GM19023 (cell line): Measurements from ENCODE around the gene NUDT3.
A peak's percentile ranks its signal among the peaks of the same experiment; 100 is the strongest.
"Not testable (repeated sequence)": the region's sequence is repeated elsewhere in the genome, so short reads cannot be mapped to it uniquely, and the experiment has no call there.

ENCODE experiments used
- ATAC-seq: cut with Tn5 transposase; IDR thresholded peaks from one replicate; pipeline ENCODE4 v1.9.1; 2021; ENCODE audit warnings: mild to moderate bottlenecking, moderate library complexity; ENCODE audit not compliant: unreplicated experiment

Gene NUDT3

DNA sequence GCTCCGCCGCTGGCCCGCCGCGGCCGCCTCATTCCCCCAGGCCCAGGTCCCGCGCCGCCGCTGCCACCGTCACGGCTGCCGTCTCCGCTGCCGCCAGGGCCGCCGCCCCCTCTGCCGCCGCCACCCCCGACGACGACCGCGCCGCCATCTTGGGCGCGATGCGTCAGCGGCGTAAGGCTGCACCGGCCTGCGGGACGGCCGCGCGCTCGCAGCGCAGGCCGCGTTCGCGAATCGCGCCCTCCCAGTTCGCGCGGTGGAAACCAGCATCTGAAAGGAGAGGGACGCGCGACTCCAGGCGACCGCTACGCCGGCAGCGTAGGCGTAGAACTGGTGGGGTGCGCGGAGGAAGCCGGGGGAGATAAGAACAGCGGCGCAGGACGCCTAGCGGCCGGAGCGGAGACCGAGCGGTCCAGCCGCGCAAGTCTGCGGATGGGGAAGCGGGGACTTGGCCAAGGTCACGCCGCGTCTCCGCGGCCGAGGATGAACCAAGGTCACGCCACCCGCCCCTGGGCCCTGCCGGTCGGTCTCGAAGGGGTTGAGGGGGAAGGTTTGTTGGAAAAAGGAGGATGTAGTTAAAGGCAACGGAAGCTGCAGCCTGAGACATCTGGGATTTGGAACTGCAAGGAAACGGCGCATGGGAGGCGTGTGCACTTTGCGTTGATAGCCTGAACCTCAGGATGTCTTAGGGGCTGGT, at the start of gene NUDT3:
Gene NUDT3, minus strand, starts transcription at position 173 of the 694 bp plus-strand sequence. CDS start 307 bp downstream, outside the sequence.
- ATAC-seq, result peak; percentile 74

DNA sequence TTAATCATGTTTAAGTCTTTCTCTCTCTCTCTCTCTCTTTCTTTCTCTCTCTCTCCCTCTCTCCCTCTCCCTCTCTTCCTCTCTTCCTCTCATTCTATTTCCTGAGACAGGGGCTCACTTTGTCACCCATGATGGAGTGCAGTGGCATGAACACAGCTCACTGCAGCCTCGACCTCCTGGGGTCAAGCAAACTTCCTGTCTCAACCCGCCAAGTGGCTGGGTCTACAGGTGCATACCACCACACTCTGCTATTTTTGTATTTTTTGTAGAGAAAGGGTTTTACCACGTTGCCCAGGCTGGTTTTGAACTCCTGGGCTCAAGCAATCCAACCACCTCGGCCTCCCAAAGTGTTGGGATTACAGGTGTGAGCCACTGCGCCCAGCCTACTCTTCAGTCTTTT, 49.1 kb upstream of the NUDT3 start:
- ATAC-seq, result no peak

DNA sequence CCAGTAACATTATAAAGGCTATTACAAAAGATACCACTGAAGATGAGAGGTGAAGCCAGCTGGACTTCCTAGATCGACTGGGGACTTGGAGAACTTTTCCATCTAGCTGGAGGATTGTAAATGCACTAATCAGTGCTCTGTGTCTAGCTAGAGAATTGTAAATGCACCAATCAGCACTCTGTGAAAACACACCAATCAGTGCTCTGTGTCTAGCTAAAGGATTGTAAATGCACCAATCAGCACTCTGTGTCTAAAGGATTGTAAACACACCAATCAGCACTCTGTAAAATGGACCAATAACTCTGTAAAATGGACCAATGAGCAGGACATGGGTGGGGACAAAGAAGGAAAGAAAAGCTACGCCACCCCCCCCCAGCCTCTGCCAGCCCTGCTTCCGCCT, 47.0 kb upstream of the NUDT3 start:
- ATAC-seq, result no peak

DNA sequence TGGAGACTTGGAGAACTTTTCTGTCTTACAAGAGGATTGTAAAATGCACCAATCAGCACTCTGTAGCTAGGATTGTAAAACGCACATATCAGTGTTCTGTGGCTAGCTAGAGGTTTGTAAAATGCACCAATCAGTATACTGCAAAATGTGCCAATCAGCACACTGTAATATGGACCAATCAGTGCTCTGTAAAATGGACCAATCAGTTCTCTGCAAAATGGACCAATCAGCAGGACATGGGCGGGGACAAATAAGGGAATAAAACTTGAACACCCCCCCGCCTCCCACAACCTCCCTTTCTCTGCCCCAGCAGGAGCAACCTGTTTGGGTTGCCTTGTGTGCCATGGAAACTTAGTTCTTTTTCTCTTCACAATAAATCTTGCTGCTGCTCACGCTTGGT, 46.2 kb upstream of the NUDT3 start:
- no peak for ATAC-seq

DNA sequence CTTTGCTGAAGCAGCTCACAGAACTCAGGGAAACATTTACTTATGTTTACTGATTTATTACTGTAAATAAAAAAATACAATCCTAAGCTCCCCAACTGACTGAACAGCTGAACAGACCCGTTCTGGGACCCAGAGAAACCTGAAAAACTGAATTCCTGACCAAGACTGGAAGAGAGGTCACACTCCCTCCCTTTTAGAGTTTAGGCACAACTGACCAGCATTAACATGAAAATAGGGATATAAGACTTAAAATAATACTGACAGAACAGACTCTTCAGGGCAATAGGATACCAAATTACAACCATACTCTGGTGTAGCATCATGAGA, 45.1 kb upstream of the NUDT3 start:
- ATAC-seq, result no peak

DNA sequence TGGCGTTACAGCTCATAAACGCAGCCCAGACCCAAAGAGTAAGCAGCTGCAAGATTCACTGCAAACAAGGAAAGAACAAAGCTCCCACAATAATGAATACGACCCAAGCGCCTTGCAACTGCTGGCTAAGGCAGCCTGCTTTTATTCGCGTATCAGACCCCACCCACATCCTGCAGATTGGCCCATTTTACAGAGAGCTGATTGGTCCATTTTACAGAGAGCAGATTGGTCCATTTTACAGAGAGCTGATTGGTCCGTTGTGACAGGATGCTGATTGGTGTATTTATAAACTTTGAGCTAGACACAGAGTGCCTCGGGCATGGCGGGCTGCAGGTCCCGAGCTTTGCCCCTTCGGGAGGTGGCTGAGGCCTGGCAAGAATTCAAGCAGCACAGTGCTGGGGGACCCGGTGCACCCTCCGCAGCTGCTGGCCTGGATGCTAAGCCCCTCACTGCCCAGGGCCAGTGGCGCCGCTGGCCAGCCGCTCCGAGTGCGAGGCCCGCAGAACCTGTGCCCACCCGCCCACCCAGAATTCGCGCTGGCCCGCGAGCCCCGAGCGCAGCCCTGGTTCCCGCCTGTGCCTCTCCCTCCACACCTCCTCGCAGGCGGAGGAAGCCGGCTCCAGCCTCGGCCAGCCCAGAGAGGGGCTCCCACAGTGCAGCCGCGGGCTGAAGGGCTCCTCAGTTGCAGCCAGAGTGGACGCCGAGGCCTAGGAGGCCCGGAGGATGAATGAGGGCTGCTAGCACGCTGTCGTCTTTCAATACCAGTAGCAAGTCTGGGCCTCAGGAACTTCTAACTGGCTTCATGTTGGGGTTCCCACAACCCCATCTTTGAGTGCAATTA, 44.6 kb upstream of the NUDT3 start:
- no peak for ATAC-seq

DNA sequence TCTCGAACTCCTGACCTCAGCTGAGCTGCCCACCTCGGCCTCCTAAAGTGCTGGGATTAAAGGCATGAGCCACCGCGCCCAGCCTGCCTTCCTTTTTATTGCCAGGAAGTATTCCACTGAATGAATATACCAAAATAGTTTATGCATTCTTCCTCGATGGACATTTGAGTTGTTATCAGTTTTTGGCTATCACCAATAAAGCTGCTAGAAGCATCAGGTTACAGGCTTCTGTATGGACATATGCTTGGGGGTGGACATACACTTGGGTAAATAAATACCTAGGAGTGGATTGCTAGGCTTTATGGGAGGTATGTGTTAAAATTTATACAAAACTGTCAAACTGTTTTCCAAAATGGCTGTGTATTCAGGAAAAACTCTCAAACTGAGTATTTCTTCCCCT, 43.4 kb upstream of the NUDT3 start:
- ATAC-seq, result no peak

DNA sequence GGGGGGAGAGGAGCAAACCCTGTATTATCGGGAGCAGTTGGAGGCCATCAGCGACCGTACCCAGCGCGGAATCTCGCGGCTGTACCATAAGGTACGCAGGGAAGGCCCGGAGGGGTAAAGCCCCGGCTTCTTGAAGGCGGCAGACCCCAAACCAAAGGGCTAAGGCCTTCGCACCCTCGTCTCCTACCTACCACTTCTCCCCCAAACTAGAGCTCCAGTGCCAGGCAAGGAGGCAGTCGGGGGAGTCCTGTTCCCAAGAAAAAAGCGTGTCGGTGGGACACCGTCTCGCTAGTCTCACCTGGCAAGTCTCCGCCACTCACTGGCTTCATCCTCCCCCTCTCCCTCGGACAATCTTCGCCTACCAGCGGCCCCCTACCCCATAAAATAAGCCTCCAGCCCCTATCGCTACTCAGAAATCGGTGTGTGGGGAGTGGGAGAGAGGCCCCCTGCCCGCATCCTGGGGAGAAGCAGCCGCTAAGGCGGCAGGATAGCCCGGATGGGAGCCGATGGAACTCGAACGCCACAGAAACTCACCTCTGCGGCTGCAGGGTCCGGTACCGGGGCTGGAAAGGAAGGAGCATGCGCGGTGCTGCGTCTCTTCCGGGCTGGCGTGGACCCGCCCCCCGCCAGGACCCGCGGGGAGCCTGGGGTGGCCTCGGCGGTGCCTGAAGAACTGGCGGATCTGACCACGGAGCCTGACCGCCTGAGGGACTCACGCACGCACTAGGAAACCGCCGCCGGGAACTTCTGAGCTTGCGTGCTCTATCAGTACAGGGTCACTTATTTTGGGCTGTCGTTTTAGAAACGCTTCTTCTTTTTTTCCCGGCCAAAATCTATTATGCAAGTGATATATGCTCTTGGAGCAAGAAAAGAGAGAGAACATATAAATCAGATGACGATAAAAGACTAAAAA, 33.3 kb upstream of the NUDT3 start, which contains the start of gene RPS10:
Gene RPS10, minus strand, starts transcription at position 572 of the 913 bp plus-strand sequence. CDS start 848 bp downstream, outside the sequence.
- peak; percentile 88 for ATAC-seq

DNA sequence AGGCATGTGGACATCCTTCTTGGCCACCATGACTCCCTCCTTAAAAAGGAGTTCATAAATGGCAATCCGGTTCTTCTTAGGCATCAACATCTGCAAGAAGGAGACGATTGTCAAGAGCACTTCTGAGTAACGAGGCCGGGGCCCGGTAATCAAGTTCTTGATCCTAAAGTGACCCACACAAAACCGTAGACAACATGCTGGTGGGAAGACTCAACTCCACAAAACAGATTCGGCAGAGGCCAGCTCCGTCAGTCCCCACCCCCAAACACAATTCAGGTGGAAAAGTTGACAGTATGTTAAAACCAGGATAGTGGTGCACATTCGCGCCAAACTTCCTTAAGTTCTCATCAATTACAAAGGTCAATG, 32.6 kb upstream of the NUDT3 start:
- no peak for ATAC-seq

DNA sequence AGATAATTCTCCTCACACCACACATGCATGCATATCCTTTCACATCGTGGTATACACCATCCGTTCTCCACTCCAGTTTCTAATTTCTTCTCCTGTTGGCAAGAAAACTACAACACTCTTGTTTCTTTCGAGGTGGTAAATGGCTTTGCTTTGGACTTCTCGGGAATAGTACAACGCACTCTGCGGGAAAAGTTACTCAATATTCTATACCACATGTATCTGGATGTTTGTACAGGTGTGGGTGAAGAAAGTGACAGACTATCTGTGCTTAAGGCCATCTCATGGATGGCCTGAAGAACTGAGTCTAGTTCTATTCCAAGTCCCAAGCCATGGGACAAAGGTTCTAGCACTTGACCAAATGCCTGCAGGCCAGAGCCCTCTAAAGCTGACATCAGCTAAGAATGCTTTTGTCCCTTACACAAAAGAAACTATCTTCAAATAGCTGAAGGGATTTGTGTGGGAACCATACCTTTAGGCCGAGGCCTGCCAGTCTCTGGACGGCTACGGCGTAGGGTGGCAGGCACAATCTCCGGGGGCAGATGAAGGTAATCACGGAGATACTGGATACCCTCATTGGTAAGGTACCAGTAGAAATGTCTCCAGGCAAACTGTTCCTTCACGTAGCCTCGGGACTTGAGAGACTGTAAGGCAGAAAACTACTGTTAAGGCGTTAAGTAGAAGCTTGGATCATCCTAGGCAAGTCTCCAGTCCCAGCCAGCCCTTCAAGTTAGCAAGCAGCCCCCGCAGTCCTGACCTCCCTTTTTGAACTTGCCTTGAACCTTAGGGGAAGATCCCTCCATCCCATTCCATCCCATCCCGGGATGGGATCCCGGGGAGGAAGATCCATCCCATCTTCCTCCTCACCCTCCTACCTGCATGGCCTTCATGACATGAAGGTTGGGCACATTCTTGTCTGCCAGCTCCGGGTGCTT, 32.0 kb upstream of the NUDT3 start:
- ATAC-seq, result no peak

DNA sequence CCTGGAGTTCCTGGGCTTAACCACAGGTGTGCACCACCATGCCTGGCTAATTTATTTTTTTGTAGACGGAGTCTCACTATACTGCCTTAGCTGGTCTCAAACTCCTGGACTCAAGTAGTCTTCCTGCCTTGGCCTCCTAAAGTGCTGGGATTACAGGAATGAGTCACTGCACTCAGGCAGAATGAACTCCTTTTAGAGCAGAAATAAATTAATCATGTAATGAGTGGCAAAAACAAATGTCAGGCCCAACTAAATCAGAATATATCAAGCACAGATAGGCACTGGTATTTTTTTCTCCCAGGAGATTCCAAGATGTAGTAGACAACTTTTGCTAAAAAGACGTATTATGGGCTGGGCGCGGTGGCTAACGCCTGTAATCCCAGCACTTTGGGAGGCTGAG, 30.8 kb upstream of the NUDT3 start:
- no peak for ATAC-seq

DNA sequence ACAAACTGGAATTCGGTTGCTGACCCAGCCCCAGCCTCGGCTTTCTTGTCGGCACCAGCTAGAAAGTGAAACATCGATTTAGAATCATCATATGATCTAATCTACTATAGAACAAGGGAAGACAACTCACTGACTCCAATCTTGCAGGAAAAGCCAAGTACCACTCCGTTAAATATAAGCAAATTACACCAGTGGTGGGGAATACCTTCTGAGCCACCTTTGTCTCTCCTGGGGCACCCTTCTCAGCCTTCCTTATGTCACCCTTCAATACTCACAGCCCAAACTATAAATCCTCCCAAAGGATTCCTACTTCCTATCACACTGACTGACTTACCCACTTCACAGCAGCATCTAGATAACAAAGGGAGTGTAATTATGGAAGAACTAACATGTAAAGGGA, 25.9 kb upstream of the NUDT3 start:
- ATAC-seq, result no peak

DNA sequence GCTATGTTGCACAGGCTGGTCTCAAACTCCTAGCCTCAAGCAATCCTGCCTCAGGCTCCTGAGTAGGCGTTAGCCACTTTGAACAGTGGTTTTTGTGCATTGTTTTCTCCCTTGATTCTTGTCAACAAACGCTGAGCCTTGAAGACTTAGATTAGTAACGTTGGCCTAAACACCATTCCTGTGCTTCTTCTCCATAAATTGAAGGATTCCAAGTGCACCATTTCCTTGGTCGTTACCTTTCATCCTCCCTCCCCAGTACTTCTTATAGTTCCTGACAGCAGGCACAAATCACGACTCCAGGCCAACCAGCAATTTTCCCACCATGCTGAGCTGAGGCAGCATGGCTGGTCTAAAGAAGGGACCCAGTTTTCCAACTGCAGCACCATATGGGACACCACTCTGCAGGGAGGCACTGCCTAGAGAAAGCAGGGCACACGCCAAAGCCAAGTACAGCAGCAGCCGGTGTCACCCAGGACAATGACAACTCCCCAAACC, 24.5 kb upstream of the NUDT3 start:
- no peak for ATAC-seq

DNA sequence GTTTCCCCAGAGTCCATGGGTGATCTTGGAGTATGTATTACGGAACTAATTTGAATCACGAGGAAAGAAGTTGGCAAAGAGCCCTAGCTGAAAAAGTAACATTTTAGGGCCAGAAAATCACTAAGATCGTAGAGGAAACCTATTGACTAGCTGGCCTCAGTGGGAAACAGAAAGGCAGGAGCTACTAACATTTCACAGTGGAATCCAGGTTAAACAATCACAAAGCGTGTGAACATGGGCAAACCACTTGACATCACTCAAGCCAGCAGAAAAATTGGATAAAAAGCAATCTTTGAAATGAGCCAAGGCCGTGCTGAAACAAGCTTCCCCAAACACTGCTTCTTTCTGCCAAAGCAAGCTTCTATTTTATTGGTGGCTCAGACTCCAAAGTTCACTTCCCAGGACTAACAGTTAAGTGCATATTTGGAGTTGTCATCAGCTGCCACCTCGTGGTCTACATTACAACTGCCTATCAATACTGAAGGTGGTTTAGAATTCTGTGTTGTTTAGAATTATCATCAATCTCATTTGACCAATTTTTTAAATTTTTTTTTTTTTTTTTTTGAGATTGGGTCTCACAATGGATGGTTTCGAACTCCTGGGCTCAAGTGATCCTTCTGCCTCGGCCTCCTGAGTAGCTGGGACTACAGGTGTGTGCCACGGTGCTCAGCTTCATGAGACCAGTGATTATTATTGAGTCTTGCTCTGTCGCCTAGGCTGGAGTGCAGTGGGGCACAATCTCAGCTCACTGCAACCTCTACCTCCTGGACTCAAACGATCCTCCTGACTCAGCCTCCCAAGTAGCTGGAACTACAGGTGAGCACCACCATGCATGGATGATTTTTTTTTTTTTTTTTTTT, 22.8 kb upstream of the NUDT3 start:
- ATAC-seq, result no peak

DNA sequence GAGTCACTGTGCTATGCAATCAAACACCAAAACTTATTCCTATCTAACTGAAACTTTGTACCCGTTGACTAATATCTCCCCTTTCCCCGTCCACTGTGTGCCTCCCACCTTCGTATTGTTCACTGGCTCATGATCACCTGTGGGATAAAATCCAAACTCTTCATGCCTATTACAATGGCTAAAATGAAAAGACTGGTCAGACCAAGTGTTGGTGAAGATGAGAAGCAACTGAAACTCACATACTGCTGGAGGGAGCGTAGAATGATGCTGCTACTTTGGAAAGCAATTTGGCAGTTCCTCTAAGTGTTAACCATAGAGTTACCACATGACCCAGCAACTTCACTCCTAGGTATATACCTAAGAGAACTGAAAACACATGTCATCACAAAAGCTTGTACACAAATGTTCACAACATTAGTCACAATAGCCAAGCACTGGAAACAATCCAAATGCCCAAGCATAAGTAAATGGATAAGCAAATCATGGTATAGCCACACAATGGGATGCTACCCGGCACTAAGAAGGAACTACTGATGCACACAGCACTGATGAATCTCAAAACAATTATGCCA, 20.3 kb upstream of the NUDT3 start:
- ATAC-seq, result no peak

DNA sequence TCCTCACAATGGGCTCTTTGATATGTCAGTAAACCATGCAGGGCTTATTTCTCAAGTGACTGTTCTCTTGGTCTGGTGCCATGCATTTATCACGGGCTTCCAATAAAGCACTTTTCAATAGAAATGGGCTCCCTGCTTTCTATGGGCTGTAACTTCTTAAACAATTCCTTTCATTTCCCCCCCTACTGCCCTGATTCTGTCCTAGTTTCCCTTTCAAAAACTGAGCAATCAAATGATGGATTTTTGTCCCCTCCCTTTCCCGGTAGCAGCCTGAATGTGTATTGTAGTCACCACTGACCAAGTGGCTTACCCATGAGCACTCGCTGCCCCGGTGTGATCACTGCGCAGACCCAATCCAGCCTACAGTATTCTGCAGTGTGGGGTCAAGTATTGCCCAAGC, 19.5 kb upstream of the NUDT3 start:
- no peak for ATAC-seq

DNA sequence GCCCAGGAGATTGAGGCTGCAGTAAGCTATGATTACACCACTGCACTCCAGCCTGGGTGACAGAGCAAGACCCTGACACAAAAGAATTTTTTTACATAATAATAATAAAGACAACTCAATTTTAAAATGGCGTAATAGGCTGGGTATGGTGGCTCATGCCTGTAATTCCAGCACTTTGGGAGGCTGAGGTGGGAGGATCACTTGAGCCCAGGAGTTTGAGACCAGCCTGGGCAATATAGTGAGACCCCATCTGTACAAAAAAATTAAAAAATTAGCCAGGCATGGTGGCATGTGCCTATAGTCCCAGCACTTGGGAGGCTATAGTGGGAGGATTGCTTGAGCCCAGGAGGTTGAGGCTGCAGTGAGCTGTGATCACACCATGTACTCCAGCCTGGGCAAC, 15.4 kb upstream of the NUDT3 start:
- not testable (repeated sequence) for ATAC-seq

DNA sequence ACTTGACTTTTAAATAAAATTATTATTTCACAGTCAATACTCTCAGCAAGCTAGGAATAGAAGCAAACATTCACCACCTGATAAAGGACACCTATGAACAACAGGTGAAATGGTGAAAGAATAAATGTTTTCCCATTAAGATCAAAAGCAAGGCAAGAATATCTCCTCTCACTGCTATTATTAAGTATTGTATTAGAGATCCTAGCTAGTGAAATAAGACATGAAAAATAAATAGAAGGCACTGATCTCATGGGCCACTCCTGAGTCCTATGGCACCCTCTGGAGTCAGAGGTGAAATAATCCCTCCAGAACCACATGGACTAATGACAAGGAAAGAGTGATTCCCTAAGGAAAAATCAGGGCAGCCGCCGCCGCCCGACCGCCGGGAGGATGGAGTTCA, 4.0 kb upstream of the NUDT3 start:
- no peak for ATAC-seq

DNA sequence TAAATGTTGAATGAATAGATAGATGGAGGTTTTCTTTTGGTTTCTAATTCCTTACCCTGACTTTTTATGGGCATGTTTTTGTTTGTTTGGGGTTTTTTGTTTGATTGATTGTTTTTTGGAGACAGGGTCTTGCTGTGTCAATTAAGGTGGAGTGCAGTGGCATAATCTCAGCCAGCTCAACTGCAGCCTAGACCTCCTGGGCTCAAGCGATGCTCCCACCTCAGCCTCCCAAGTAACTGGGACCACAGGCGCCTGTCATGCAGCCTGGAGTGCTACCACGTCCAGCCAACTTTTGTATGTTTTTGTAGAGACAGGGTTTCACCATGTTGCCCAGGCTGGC, 1.5 kb upstream of the NUDT3 start:
- ATAC-seq, result no peak
